Measurements from ENCODE around the gene SERP2.

The SERP2 gene

DNA sequence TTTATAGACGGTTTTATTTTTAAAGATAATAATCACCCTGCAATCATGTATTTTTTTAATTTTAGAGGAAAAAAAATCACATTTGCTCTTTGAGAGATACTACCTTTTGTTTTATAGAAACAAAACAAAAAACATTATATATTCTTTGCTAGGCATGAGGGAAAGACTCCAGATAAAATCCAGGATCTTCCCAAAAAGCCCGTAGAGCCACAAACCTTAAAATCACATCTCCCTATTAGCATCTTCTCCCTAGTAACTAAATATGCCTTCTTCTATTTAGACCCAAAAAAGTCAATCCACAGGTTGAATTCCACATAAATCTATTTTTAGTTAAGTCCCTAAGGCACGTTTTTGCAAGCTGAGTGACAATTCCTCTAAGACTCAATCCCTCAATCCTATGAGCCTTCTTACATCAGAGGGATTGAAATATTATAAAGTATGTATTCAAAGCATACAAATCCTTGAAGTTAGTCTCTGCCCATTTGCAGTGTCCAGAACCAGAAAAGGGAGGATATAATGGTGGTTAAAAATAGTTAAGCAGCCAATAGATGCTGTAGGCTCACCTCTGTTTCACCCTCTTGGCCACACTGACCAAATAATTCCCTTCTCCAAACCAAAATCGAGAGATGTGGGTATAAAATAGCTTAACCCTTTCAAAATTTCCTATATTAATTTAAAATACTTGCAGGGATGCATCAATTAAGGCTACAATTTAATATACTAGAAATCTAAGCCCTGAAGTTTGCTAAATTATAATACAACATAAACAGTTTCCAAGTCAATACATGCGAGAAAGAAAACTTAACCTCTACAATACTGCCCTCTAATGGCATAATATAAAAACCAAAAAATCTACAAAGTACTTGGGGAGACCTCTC is 64.0 kb downstream of the SERP2 start:
- peak; percentile 46 for DNase-seq

DNA sequence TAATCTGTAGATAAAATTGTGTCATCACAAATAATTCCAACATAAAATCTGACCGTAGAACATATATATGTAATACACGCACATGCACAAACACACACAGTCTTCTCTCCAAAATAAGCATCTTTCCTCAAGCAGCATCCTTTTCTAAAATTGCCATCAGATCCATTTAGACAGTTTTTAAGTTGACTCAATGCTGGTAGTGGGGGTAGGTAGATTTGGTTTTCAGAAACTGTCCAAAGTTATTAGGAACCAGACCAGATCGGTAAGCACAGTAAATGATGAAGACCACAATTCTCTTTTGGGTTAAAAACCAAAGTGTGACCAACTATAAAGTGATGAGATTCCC is 64.6 kb downstream of the SERP2 start:
- DNase-seq, result no peak

DNA sequence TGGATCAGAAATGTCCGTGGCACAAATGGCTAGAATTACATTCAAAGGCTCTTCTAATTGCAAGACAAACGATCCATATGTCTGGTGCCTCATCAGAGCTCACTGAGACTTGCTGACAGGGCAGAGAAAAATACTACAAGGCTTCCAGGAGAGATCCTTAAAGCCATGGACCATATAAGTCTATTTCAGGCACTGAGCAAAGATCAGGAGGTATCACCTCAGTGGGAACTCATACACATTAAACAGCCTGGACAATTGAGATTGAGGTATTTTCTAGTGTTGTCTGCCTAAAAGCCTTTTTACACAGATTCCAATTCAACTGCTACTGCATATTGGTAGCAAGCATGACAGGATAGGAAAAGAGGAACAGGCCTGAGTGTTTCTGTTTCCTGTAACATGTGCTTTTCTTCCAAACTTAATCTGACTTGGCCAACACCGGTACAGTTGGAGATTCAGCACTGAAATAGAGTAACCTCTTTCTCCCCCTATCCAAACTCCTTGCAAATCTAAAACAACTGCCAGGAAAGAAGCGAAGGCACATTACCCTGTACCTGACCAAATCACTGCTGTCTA is 65.9 kb downstream of the SERP2 start:
- no peak for DNase-seq

DNA sequence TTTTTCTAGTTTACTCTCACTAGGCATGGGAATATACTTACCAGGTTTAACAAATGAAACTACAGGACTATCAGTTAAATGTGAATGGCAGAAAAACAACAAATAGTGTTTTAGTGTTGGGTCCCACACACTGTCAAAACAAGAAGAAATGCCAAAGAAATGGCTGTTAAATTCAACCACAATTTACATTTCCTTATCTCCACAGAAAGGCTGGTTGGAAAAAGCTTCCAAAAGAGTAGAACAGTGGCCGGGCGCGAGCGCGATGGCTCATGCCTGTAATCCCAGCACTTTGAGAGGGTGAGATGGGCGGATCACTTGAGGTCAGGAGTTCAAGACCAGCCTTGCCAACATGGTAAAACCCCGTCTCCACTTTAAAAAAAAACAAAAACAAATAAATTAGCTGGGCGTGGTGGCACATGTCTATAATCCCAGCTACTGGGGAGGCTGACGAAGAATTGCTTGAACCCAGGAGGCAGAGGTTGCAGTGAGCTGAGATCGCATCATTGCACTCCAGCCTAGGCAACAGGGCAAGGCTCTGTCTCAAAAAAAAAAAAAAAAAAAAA is 66.5 kb downstream of the SERP2 start:
- no peak for DNase-seq
